NCI-H446 (cell line): ENCODE data around the gene NKX6-2.

Experiments
- DNase-seq, 2 experiments: peaks; one replicate each; lab custom pipeline; 2025; lab: John Stamatoyannopoulos, UW

NKX6-2 gene

GRCh38 chr10:132737390-132738048 lies 48.4 kb downstream of the NKX6-2 start:
- DNase-seq, result no peak

GRCh38 chr10:132735923-132736391 lies 50.0 kb downstream of the NKX6-2 start:
- DNase-seq, result no peak

- no peak for DNase-seq
These were observed 50.6 kb downstream of the NKX6-2 start for GRCh38 chr10:132735341-132735775.

GRCh38 chr10:132733926-132734325 lies 52.0 kb downstream of the NKX6-2 start:
- DNase-seq, result no peak
